GM12891 (cell line): ENCODE measurements around the gene ZNF550.

Experiments
- PAX5 ChIP-seq: IDR thresholded peaks from 2 replicates; pipeline ENCODE4 v1.6.1; 2011; ENCODE audit warnings: low read length, moderate library complexity, mild to moderate bottlenecking; ENCODE audit not compliant: insufficient read depth, severe bottlenecking
- POLR2A ChIP-seq: IDR thresholded peaks from 2 replicates; pipeline ENCODE4 v1.6.1; 2011; ENCODE audit warnings: low read depth, low read length, control low read depth
- POLR2AphosphoS5 ChIP-seq: IDR thresholded peaks from 2 replicates; pipeline ENCODE4 v1.6.1; 2011; ENCODE audit warnings: low read depth, low read length, control low read depth
- SPI1 ChIP-seq: IDR thresholded peaks from 2 replicates; pipeline ENCODE4 v1.6.1; 2011; ENCODE audit warnings: low read depth, low read length, control low read depth
- TAF1 ChIP-seq: IDR thresholded peaks from 2 replicates; pipeline ENCODE4 v1.6.1; 2011; ENCODE audit warnings: low read depth, low read length, control low read depth

DNA sequence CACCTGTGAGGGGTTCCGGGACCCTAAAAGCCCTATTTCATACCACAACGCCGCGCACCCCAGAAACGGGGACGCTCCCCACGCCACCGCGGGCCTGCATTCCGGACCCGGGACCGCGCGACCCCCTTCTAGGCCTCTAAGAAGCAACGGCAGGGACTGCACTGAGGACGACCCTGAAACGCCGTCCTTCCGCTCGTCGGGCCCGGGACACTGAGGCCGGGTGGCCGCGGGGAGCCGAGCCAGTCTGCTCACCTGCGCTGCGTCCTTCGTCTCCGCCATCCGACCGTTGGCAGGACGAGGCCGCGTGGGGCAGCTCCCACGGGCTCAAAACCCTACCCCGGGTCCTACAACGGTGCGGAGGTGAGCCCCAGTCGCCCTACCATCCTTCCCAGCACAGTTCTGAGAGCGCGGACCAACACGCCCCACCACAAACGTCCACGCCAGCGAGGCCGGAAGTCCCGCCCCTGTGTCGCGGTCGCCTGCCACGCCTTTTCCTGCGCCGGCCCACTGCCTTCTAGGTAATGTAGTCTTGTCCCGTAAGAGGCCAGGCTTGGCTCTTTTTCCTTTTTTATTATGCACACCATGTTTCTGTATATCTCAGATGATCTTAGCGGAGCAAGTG lies at the start of gene ZNF550:
- TF ChIP-seq POLR2AphosphoS5: peak; percentile 58; the same call in 1 of the 2 replicates
- peak; percentile 53 for TF ChIP-seq POLR2A
- TF ChIP-seq TAF1: peak; percentile 69; the same call in 1 of the 2 replicates
- no peak for TF ChIP-seq PAX5
- no peak for TF ChIP-seq SPI1
